ENCODE data around the gene AP4S1. TPM values are rescaled to one million over a fixed set of nuclear protein-coding genes. Genes with fewer than 3 reads are reported as not detected.
A peak's percentile ranks its signal among the peaks of the same experiment; 100 is the strongest.

Gene AP4S1
- total RNA-seq, 1 donor from 2014 or later, result 1.8 TPM

GRCh38 chr14:31022386-31022785 lies 3.1 kb upstream of the AP4S1 start:
- Histone ChIP-seq H3K36me3 (ENCODE audit: control insufficient read depth, insufficient read depth, low read length) (peaks cover 2% of the 10 kb centered on the region), H3K4me3 (ENCODE audit: low read depth, low read length) (no peak overlapping the region), H3K27me3 (ENCODE audit: control insufficient read depth, insufficient read depth, low read length) (no peaks in the 10 kb centered on the region)
- no peak for TF ChIP-seq CTCF (IDR thresholded peaks at IDR 0.05; ENCODE audit: insufficient read depth, low read length, severe bottlenecking)
- no peak for DNase-seq (ENCODE audit: low read depth)
- no peak for FAIRE-seq

- Histone ChIP-seq H3K4me3 (ENCODE audit: low read depth, low read length) (peak overlapping the region; percentile 97), H3K27me3 (ENCODE audit: control insufficient read depth, insufficient read depth, low read length) (no peaks in the 10 kb centered on the region), H3K36me3 (ENCODE audit: control insufficient read depth, insufficient read depth, low read length) (no peaks in the 10 kb centered on the region)
- no peak for DNase-seq (ENCODE audit: low read depth)
- no peak for TF ChIP-seq CTCF (IDR thresholded peaks at IDR 0.05; ENCODE audit: insufficient read depth, low read length, severe bottlenecking)
- no peak for FAIRE-seq
Observed at GRCh38 chr14:31024010-31024480, 1.4 kb upstream of the AP4S1 start.

GRCh38 chr14:31024577-31025366 lies 677 bp upstream of the AP4S1 start:
- Histone ChIP-seq H3K4me3 (ENCODE audit: low read depth, low read length) (peak overlapping the region; percentile 97), H3K36me3 (ENCODE audit: control insufficient read depth, insufficient read depth, low read length) (no peaks in the 10 kb centered on the region), H3K27me3 (ENCODE audit: control insufficient read depth, insufficient read depth, low read length) (no peaks in the 10 kb centered on the region)
- FAIRE-seq, result no peak
- peak; percentile 68 for DNase-seq (ENCODE audit: low read depth)
- no peak for TF ChIP-seq CTCF (IDR thresholded peaks at IDR 0.05; ENCODE audit: insufficient read depth, low read length, severe bottlenecking)

GRCh38 chr14:31026077-31026449 lies 614 bp downstream of the AP4S1 start, which contains the start of gene STRN3:
STRN3 (minus strand) TSS chr14:31026379; CDS start chr14:31026185, 194 bp downstream.
- TF ChIP-seq CTCF (IDR thresholded peaks at IDR 0.05; ENCODE audit: insufficient read depth, low read length, severe bottlenecking), result no peak
- no peak for DNase-seq (ENCODE audit: low read depth)

GRCh38 chr14:31026450-31027235 lies 1.2 kb downstream of the AP4S1 start:
- DNase-seq (ENCODE audit: low read depth) (peak; percentile 92), FAIRE-seq (no peak)
- Histone ChIP-seq H3K27me3 (ENCODE audit: control insufficient read depth, insufficient read depth, low read length) (no peaks in the 10 kb centered on the region), H3K36me3 (ENCODE audit: control insufficient read depth, insufficient read depth, low read length) (no peaks in the 10 kb centered on the region), H3K4me3 (ENCODE audit: low read depth, low read length) (peak overlapping the region; percentile 97)
- no peak for TF ChIP-seq CTCF (IDR thresholded peaks at IDR 0.05; ENCODE audit: insufficient read depth, low read length, severe bottlenecking)

More at GRCh38 chr14:31026077-31026449, 614 bp downstream of the AP4S1 start, which contains the start of gene STRN3:
- Histone ChIP-seq H3K4me3 (ENCODE audit: low read depth, low read length) (peak within 1 kb of the TSS; percentile 97), H3K27me3 (ENCODE audit: control insufficient read depth, insufficient read depth, low read length) (no peaks in the 10 kb centered on the region), H3K36me3 (ENCODE audit: control insufficient read depth, insufficient read depth, low read length) (no peaks in the 10 kb centered on the region)
- FAIRE-seq, result no peak

All from bronchial epithelial cell (primary cell).